Activated CD4-positive, alpha-beta T cell treated with anti-CD3 and anti-CD28 coated beads for 24 hours (primary cell): ENCODE data around the gene CCDC102A.

ENCODE experiments used
- DNase-seq, 2 donors: peaks; one replicate each; pipeline ENCODE4 v3.0.0-alpha.2; 2020; ENCODE audit warnings: low read depth in 2 of 2

The CCDC102A gene

GRCh38 chr16:57462209-57462977 lies 74.0 kb downstream of the CCDC102A start, which contains the start of gene POLR2C:
Gene POLR2C (plus strand): TSS chr16:57462679. CDS start chr16:57462725, 46 bp downstream.
- DNase-seq = peak; percentile 92 to 93
